GM21381 (cell line): Measurements from ENCODE around the gene TLE7.

Experiments used
- ATAC-seq: cut with Tn5 transposase; IDR thresholded peaks from one replicate; pipeline ENCODE4 v1.9.1; 2021; ENCODE audit warnings: mild to moderate bottlenecking, moderate library complexity; ENCODE audit not compliant: unreplicated experiment

The TLE7 gene

GRCh38 chr16:71414038-71414437 lies 27.8 kb downstream of the TLE7 start:
- no peak for ATAC-seq

GRCh38 chr16:71413341-71413740 lies 28.5 kb downstream of the TLE7 start:
- no peak for ATAC-seq

GRCh38 chr16:71412270-71413160 lies 29.3 kb downstream of the TLE7 start:
- no peak for ATAC-seq

- no peak for ATAC-seq
These were observed 31.7 kb downstream of the TLE7 start for GRCh38 chr16:71410146-71410545.

GRCh38 chr16:71409011-71409775 lies 32.7 kb downstream of the TLE7 start:
- no peak for ATAC-seq

- no peak for ATAC-seq
These were observed 33.3 kb downstream of the TLE7 start for GRCh38 chr16:71408536-71408935.

GRCh38 chr16:71407731-71408130 lies 34.1 kb downstream of the TLE7 start:
- ATAC-seq = no peak

GRCh38 chr16:71406724-71407123 lies 35.1 kb downstream of the TLE7 start:
- ATAC-seq = no peak

GRCh38 chr16:71406316-71406715 lies 35.5 kb downstream of the TLE7 start:
- ATAC-seq = no peak

GRCh38 chr16:71404364-71404763 lies 37.5 kb downstream of the TLE7 start:
- no peak for ATAC-seq

- ATAC-seq = no peak
These were observed 39.2 kb downstream of the TLE7 start for GRCh38 chr16:71402674-71403073.

GRCh38 chr16:71402007-71402406 lies 39.8 kb downstream of the TLE7 start:
- ATAC-seq = no peak

- no peak for ATAC-seq
These were observed 41.9 kb downstream of the TLE7 start for GRCh38 chr16:71399801-71400563.

GRCh38 chr16:71396594-71396993 lies 45.3 kb downstream of the TLE7 start:
- no peak for ATAC-seq

GRCh38 chr16:71389330-71389729 lies 52.5 kb downstream of the TLE7 start:
- no peak for ATAC-seq

GRCh38 chr16:71387045-71387871 lies 54.6 kb downstream of the TLE7 start:
- ATAC-seq = no peak

- no peak for ATAC-seq
These were observed 57.7 kb downstream of the TLE7 start for GRCh38 chr16:71384073-71384724.

GRCh38 chr16:71383054-71383773 lies 58.6 kb downstream of the TLE7 start:
- no peak for ATAC-seq

- no peak for ATAC-seq
These were observed 61.0 kb downstream of the TLE7 start for GRCh38 chr16:71380831-71381230.
